H4 (cell line): ENCODE data around the gene TREM1. TPM values are rescaled to one million over a fixed set of nuclear protein-coding genes. Genes with fewer than 3 reads are reported as not detected.
A peak's percentile ranks its signal among the peaks of the same experiment; 100 is the strongest.
"Not testable (repeated sequence)": the region's sequence is repeated elsewhere in the genome, so short reads cannot be mapped to it uniquely, and the experiment has no call there.

Source experiments
- DNase-seq: peaks from one replicate; pipeline ENCODE4 v3.0.0-alpha.2; 2015; ENCODE audit warnings: low spot score
- total RNA-seq: library from RNA; depleted of rRNA; stranded (reverse); fragments of >200 nt; shearing (Covaris generic); gene quantifications from 2 replicates; pipeline ENCODE4 v1.2.3, GENCODE V29; 2014

TREM1 gene
- total RNA-seq, 1 experiment from 2014 or later, result 0.52 TPM

DNA sequence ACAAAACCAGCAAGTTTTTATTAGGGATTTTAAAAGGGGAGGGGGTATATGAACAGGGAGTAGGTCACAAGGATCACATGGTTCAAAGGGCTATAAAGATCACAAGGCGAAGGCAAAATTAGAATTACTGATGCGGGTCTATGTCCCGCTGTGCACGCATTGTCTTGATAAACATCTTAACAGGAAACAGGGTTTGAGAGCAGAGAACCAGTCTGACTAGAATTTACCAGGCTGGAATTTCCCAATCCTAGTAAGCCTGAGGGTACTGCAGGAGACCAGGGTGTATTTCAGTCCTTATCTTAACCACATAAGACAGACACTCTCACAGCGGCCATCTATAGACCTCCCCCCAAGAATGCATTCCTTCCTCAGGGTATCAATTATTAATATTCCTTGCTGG is 10.8 kb upstream of the TREM1 start:
- DNase-seq, result not testable (repeated sequence)

DNA sequence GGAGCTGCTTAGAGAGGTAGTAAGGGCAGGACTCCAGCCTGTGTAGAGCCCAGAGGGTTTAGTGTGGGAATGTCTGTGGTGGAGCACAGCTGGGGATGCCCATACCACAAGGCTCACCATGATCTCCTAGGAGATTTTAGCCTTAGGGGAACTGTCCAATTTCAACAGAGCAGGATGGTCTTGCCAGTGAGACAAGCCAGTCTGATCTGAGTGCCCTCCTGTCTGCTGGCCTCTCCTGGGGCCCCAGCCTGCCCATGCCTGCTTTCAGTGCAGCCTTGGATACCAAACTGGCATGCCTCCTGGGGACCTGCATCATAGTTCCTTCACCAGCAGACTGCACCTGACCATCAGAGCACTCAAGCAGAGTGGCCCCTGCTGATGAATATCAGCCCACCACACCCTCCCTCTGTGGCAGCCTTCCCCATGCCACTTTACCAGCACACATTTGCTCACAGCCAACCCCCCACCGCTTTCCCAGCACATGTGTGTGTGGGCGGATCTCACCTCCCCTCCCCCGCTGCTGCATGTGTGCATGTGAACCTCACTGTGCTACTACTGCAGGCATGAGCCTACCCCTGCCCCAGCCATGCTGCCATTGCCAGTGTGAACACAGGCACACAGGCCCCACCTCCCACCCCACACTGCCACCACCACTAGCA is 7.9 kb upstream of the TREM1 start:
- no peak for DNase-seq

DNA sequence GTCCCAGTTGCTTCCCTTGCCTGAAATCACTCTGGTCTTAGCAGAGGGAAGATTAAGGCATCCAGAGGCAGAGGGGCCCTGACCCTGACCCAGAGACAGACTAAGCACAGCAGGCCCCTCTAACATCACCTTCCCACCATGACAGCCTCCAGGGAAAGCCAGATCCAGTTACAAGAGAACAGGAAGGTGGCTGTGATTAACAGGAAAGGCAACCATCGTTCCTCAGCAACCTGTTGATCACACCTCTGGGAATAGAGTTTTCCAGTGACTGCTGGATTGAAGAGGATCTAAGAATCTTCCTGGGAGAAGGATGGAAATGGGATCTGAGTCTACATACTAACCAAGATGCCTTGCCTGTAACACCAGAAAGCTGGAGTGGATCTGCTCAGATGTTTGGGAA is 5.2 kb upstream of the TREM1 start:
- no peak for DNase-seq

DNA sequence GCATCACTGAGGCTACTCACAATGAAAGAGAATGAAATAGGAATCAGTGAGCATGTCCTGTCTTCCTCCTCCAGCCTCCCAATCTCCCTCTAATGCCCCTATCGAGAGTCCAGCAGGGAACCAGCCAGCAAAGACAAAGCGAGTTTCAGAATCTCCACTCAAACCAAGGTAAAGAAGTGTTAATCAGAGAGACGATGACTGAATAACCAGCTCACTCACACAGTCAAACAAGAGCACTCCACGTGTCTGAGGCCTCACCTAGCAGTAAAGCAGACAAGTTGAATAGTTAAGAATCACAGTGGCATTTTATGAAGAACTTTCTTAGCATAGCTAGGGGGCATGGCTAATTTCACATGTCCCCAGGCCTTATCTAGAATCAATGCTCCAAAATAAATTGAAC is 3.3 kb upstream of the TREM1 start:
- DNase-seq, result no peak

DNA sequence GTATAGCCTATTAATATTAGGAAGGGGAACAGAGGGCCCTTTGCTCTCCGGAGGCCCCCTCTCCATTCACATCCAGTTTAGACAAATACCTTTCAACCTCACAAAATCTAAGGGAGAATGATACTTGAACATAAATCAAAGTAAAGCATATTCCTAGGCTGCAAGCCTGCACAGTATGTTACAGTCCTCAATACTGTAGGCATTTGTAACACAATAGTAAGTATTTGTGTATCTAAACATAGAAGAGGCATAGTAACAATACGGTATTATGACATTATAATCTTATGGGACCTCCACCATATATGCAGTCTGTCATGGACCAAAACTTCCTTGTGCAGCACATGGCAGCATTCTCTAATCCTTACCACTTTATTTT is 2.3 kb upstream of the TREM1 start:
- no peak for DNase-seq

DNA sequence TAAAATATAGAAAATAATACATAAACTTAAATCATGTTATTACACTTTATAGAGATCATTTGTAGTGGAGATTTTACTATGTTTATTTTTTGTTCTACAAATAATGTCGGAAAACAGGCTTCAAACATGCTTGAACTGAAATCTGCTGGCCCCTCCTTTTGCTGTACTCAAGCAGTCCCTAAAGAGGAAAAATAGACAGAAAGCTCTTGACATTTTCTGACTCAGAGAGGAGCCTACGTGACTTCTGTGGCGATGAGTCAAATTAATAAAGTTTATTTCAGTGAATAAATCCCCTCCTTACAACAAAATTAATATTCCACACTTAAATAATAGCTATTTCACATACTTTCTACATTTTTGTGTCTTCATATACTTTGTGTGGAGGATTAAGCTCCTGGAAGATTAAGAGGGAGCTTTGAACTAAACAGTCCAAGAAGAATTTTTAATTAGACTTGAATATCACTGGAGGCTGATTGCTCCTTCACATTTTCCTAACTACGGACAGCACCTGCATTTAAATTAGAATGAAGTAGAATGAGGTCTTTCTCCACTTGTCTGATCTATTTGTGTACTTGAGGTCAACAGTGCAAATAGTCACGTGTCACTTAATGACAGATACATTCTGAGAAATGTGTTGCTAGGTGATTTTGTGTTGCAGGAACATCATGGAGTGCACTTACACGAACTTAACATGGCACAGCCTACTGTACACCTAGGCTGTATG is 1.7 kb upstream of the TREM1 start:
- DNase-seq, result no peak

DNA sequence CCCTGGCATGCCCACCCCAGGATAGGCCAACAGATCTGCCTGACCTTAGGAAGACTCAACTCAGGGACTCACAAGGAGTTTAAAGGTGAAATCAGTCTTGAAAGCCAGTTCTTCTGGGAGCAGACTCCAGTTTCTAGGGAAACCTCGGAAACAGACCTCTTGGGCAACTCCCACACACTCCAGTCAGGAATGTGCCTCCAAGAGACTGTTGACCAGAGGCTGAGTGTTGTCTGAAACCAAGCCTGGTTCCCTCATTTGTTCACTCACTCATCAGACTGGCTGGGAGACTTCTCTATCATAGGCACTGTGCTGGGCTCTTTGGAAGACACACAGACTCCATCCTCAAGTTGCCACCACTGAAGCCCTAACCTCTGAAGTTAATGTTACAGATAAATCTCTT is 1.8 kb downstream of the TREM1 start:
- DNase-seq, result no peak

DNA sequence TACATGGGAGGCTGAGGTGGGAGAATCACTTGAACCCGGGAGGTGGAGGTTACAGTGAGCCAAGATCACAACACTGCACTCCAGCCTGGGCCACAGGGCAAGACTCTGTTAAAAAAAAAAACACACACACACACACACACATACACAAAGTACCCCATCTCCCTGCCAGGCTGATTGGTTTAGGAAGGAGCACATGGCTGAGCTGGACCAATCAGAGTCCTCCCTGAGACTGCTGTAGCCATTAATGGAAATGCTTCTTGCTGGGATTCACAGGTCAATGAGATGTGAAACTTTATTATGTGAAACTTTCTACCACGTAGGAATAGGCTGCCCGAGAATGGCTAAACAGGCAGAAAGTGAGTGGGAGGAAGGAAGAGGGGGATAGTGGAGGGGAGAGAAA is 2.9 kb downstream of the TREM1 start:
- no peak for DNase-seq

DNA sequence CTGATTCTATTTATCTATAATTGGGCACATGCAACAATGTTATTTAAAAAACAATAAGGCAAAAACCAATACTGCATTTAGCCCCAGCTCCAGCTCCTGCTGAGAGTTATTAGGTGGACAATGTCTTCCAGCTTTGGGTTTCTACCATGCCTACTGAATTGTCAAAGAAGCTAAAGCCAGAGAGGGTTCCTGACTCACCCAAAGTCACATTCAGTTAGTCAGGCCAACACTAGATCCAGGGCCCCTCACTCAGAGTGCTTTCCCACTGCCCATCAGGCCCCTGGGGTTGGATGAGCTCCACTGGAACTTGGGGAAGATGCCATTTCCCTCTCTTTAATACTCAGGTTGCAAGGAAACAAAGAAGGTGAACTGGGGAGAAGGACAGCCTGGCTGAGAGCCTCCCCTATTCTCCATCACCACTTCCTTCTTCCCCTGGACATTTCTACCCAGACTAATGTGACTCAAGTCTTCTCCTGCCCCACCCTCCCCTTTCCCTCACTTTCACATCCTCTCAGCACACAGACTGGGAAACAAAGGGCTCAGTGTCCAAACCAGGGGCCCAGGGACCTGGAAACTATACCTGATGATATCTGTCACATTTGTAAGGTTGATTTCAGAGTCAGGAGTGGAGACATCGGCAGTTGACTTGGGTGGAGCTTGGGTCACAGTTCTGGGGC is 6.0 kb downstream of the TREM1 start:
- no peak for DNase-seq

DNA sequence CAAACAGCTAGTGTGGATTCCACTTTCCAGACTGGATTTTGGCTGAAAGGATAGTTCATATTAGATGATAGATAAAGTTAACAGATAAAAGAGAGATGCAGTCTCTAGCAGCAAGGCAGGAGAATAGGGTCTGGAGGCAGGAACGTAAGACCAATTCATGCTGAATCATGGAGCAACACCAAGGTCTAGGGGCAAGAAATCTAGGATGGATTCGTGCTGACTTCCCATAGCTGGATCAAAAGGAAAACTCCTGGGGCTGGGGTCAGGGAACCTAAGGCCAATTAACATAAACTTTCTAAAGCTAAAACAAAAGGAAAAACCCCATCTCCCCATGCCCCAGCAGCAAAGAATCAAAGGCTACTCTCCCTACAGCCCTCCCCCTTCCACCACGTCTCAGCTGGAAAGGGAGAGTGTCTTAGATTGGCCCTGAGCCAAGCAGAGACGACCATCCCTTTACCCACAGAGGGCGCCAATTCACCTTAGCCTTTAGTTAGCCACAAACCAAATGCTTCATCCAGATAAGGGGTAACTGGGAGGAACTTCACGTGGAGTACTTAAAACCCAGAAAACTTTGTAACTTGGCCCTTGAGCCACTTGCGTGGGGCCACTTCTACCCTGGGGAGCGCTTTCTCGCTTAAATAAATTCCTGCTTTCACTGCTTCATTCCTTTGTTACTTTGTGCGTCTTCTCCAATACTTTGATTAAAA is 7.6 kb downstream of the TREM1 start:
- DNase-seq, result peak; percentile 76

DNA sequence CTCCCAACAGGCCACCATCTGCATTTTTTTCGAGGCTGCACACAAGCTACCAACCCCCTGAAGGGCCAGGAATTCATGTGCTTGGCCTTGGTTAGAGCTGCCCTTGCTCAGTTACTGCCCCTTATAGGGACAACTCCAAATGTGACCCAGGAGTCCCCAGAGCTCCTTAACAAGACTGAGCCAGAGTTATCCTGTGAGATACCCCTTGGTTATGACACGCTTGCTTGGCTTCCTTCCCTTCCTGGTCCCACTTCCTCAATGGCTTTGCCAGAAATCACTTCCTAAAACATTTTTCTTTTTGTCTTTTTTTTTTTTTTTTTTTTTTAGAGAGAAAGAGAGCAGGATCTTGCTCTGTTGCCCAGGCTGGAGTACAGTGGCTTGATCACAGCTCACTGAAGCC is 8.9 kb downstream of the TREM1 start:
- no peak for DNase-seq

DNA sequence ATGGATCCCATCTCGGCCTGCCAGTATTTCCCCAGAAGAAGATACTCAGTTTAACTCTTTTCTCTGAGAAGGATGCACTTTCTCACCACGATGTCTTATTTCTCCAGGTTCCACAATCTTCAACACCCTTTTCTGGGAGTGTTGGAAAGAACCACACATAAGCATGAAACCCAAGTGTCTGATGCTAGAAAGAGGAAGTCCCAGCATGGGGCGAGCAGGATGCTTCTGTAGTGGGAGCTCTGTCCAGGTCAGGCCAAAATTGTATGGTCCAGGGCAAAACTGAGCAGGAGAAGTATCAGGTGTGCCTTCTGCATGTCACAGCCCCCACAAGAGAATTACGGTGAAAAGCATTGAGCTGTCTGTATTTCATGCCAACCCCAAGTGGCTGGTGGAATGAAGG is 11.0 kb downstream of the TREM1 start:
- no peak for DNase-seq

DNA sequence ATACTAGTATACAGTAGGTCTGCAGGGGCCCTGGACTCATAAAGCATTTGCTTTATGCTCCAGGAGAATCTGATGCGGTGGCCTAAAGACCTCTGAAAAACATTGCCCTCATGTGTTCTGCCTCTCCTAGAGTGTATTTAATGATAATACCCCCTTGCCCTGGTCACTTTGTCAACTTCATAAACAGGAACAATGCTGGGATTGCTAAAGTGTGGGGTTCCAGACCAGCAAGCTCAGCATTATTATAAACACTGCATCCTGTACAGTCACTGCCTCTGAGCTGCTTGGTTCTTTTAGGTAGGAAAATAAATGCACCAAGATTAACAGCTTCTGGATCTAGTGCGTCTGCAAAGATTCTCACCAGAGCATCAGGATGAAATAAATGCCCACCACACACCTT is 12.2 kb downstream of the TREM1 start:
- DNase-seq, result no peak

DNA sequence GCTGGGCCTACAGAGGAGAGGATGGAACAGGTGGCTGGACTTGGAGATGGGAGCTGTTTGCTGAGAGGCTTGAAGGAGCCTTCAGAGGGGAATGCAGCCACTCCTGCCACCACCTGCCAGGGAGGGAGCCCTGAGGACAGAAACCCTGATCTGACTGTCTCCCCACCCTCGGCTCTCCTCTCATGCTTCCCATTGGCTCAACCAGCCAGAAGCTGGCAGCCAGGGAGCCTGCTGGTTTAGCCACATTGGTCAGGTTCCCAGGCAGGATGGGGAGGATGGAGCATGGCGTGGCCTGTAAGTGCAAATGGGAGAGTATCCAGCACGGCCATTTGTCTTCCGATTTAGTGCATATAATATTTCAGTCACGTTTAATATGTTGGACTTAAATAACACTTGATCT is 12.8 kb downstream of the TREM1 start:
- DNase-seq, result no peak

DNA sequence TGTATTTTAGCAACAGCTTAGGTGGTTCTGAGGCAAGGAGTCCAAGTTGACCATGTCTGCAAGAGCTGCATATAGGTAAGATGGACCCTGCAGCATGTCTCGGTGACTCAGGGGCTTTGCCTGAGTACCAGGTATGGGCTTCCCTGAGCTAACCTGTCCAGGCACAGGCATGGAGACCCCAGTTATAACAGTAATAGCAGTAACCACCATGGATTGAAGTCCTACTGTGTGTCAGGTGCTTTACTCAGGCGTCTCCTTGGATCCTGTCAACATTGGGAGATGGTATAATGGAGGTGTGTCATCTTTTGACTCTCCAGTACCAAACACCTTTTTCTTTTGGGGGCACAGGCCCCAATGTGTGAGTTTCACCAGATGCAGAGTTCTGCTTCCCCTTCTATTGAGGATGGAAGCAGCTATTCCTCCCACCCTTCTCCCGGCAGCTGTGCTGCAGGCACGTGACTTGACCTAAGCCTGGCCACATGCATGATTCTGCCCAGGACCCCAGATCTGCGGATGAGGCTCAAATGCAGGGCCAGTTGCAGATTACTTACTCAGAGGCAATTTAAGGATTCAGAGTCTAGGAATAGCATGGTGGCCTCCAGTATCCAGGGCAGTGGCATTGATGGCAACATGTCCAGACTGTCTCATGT is 13.8 kb downstream of the TREM1 start:
- DNase-seq, result no peak

DNA sequence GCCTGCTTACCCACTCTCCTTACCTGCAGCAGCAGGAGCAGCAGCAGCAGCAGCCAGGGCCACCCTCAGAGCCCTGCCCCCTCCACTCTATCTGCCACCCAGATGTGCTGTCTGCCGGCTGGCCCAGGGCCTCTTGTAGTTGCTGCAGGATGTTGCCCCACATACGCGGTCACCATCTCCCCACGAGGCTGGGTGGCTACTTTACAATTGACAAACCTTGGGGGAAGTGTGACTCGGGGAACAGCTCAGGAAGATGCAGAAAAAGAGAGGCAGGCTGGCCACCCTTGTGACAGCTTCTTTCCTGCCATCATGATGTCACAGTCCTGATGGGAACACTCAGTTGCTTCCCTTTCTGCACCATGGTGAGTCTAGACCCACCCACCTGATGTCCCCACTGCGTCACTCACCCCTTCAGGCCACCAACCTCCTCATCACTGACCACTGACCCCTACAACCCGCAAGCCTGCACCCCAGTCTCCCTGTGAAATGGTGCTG is 14.5 kb downstream of the TREM1 start:
- DNase-seq, result no peak

DNA sequence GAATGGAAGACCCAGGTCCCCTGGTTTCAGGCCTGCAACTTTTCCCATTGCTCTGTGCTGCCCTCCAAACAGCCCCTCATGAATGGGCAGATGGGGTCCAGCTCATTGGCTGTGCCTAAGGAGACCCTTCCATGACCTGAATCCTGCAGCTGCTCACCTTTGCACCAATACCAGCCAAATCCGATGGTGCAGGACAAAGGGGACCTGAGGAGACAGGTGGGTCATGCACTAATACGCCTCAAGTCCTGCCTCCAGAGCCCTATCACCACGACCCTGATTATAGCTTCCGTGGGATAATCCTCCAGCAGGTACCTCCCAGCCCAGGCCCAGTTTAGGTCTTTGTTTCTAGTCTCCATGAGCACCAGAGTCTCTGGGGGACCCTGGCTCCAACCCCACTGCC is 16.8 kb downstream of the TREM1 start:
- no peak for DNase-seq

DNA sequence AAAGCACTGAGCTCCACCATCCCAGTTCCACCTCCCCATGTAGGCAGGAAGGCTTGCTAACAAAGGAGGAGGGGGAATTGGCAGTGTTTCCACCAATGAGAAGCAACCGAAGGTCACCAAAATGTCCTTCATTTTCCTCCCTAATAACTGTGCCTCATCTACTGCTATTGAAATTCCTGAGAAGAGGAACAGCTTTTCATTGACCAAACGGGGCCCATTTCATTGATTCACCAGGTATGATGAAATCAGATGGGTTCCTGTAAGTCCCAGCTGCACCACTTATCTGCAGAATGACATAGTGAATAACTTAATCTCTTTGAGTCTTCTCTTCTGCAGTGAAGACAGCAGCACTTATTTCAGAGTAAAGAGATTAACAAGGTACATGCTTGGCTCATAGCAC is 17.3 kb downstream of the TREM1 start:
- DNase-seq, result no peak

DNA sequence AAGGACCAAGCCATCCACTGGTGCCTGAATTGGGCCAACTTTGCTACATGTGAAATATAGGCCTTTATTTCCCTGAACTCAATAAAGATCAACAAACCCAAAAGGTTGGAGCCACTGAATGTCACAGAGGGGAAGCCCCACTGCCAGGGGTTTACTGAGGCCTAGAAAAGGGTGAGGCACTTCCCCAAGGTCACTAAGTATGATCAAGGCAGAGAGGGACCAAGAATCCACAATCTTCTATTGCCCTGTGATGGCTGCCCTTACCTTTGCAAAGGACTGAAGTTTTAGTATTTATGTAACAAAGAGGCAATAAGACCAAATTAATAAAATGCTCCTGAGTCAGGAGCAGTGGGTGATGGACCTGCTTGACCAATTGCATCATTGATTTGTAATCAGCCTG is 18.0 kb downstream of the TREM1 start:
- no peak for DNase-seq

DNA sequence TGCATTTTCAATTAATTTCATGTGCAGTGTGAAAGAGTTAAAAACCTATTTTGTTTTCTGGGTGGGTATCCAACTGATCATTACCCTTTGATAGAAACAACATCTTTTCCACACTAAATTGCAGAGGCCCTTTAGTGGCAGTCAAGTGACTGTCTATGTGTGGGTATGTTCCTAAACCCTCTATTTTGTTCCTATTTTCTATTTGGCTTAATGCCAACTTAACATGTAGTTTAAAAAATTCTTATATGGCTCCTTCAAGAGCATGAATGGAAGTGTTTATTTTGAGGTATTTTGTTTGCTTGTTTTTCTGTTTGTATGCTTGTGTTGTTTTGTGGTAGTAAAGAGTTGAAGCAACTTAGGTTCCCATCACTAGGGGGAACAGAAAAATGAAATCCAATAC is 19.9 kb downstream of the TREM1 start:
- DNase-seq, result no peak

DNA sequence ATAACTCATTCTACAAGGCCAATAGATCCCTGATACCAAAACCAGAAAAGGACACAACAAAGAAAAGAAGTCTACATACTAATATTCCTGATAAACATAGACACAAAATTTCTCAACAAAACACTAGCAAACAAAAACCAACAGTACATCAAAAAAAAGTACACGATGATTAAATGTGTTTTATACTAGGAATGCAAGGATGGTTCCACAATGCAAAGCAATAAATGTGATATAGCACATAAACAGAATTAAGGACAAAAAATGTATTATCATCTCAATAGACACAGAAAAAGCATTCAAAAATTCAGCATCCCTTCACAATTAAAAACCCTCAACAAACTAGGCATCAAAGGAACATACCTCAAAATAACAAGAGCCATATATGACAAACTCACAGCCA is 23.2 kb downstream of the TREM1 start:
- no peak for DNase-seq

DNA sequence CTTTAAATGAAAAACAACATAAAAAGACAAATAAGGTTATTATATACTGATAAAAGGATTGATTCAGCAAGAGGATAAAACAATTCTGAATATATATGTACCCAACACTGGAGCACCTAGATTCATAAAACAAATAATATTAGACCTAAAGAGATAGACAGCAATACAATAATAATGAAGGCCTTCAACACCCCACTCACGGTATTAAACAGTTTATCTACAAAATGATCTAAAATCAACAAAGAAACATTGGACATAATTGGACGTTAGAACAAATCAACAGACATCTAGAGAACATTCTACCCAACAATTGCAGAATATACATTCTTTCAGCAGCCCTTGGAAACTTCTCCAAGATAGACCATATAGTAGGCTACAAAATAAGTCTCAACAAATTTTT is 24.1 kb downstream of the TREM1 start:
- DNase-seq, result no peak
